ENCODE results near the gene FGF16.

DNA sequence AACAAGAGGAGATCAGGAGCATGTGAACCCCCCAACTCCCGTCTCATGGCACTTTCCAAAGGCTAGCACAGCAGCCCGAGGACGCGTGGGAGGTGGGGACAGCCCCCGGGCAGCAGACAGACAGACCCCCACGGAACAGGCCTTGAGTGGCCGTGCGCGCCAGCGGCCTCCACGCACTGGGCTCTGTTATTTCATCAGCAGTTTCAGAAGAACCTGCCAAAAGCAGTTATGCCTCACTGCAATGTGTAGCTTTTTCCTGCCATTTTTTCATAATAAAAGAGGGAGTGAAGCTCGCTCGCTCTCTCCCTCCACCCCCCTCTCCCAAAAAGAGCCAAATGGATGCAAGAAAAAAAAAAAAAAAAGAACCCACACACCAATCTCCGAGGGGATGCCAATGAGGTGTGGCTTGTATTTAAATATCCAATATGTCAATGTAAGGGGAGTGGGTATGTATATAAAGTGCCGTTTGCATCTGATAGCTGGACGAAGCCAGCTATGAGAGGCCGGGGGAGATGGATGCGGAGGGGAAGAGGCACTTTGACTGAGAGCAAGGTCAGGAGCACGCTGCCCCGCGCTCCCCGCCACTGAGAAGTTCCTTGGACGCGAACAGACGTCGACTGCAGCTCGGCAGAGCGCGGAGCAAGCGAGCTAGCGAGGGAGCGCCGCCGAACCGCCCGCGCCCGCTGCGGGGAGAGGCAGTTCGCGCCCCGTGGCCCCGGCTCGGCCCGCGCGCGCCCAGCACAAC lies at the start of gene FGF16:
- TF ChIP-seq, protein P1, sequence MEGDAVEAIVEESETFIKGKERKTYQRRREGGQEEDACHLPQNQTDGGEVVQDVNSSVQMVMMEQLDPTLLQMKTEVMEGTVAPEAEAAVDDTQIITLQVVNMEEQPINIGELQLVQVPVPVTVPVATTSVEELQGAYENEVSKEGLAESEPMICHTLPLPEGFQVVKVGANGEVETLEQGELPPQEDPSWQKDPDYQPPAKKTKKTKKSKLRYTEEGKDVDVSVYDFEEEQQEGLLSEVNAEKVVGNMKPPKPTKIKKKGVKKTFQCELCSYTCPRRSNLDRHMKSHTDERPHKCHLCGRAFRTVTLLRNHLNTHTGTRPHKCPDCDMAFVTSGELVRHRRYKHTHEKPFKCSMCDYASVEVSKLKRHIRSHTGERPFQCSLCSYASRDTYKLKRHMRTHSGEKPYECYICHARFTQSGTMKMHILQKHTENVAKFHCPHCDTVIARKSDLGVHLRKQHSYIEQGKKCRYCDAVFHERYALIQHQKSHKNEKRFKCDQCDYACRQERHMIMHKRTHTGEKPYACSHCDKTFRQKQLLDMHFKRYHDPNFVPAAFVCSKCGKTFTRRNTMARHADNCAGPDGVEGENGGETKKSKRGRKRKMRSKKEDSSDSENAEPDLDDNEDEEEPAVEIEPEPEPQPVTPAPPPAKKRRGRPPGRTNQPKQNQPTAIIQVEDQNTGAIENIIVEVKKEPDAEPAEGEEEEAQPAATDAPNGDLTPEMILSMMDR (conservative IDR thresholded peaks at IDR 0.05 in 1 of 2, IDR thresholded peaks at IDR 0.05 in 1 of 2; ENCODE audit: extremely low read depth in 1 of 2, insufficient read depth in 1 of 2, low read depth in 1 of 2, low read length in 2 of 2) = no peak
- no peak for TF ChIP-seq EZH2 (IDR thresholded peaks at IDR 0.05; ENCODE audit: borderline replicate concordance, low read length)
